ENCODE results near the gene VPS37B.

The VPS37B gene

DNA sequence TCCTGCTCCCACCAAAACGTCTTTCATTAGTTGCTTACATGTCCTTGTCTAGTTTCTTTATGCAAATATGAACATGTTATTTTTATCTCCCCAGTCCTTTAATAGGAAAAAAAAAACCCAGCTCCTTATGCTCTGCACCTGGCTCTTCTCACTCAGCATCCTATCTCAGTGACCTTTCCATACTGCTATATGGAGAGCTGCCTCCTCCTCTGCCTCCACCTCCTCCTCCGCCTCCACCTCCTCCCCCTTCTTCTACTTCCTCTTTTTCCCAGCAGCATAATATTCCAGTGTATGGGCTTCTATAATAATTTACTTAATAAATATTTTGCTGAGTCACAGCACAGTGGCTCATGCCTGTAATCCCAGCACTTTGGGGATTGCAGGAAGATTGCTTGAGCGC is 38.8 kb upstream of the VPS37B start:
- ATAC-seq = no peak
- TF ChIP-seq ZC3H10 (CRISPR knock-in tag; IDR thresholded peaks at IDR 0.05) = no peak
- TF ChIP-seq GLIS3 (CRISPR knock-in tag; IDR thresholded peaks at IDR 0.05) = no peak
- TF ChIP-seq OSR1 (CRISPR knock-in tag; IDR thresholded peaks at IDR 0.05) = no peak
- no peak for TF ChIP-seq TCF4 (CRISPR knock-in tag; IDR thresholded peaks at IDR 0.05; ENCODE audit: borderline replicate concordance)
- TF ChIP-seq, protein P1, sequence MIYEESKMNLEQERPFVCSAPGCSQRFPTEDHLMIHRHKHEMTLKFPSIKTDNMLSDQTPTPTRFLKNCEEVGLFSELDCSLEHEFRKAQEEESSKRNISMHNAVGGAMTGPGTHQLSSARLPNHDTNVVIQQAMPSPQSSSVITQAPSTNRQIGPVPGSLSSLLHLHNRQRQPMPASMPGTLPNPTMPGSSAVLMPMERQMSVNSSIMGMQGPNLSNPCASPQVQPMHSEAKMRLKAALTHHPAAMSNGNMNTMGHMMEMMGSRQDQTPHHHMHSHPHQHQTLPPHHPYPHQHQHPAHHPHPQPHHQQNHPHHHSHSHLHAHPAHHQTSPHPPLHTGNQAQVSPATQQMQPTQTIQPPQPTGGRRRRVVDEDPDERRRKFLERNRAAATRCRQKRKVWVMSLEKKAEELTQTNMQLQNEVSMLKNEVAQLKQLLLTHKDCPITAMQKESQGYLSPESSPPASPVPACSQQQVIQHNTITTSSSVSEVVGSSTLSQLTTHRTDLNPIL (CRISPR knock-in tag; IDR thresholded peaks at IDR 0.05; ENCODE audit: low read depth) = no peak
- TF ChIP-seq BACH2 (CRISPR knock-in tag; IDR thresholded peaks at IDR 0.05; ENCODE audit: borderline replicate concordance) = no peak
- TF ChIP-seq ZFP3 (CRISPR knock-in tag; IDR thresholded peaks at IDR 0.05) = no peak
- no peak for TF ChIP-seq ZFP30 (CRISPR knock-in tag; IDR thresholded peaks at IDR 0.05)
- TF ChIP-seq PPARA (CRISPR knock-in tag; IDR thresholded peaks at IDR 0.05; ENCODE audit: borderline replicate concordance) = no peak
- TF ChIP-seq TOX (CRISPR knock-in tag; IDR thresholded peaks at IDR 0.05; ENCODE audit: borderline replicate concordance) = no peak
- no peak for TF ChIP-seq RARB (CRISPR knock-in tag; IDR thresholded peaks at IDR 0.05)
- no peak for TF ChIP-seq SNAI2 (CRISPR knock-in tag; IDR thresholded peaks at IDR 0.05)
- TF ChIP-seq, protein P2, sequence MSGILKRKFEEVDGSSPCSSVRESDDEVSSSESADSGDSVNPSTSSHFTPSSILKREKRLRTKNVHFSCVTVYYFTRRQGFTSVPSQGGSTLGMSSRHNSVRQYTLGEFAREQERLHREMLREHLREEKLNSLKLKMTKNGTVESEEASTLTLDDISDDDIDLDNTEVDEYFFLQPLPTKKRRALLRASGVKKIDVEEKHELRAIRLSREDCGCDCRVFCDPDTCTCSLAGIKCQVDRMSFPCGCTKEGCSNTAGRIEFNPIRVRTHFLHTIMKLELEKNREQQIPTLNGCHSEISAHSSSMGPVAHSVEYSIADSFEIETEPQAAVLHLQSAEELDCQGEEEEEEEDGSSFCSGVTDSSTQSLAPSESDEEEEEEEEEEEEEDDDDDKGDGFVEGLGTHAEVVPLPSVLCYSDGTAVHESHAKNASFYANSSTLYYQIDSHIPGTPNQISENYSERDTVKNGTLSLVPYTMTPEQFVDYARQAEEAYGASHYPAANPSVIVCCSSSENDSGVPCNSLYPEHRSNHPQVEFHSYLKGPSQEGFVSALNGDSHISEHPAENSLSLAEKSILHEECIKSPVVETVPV (CRISPR knock-in tag; IDR thresholded peaks at IDR 0.05) = no peak
- no peak for TF ChIP-seq ARNTL (CRISPR knock-in tag; IDR thresholded peaks at IDR 0.05; ENCODE audit: borderline replicate concordance, low read depth)
- TF ChIP-seq ZNF8 (CRISPR knock-in tag; IDR thresholded peaks at IDR 0.05) = no peak
- no peak for TF ChIP-seq ESRRG (CRISPR knock-in tag; IDR thresholded peaks at IDR 0.05)
- TF ChIP-seq ISL1 (CRISPR knock-in tag; IDR thresholded peaks at IDR 0.05) = no peak
- TF ChIP-seq, protein P3, sequence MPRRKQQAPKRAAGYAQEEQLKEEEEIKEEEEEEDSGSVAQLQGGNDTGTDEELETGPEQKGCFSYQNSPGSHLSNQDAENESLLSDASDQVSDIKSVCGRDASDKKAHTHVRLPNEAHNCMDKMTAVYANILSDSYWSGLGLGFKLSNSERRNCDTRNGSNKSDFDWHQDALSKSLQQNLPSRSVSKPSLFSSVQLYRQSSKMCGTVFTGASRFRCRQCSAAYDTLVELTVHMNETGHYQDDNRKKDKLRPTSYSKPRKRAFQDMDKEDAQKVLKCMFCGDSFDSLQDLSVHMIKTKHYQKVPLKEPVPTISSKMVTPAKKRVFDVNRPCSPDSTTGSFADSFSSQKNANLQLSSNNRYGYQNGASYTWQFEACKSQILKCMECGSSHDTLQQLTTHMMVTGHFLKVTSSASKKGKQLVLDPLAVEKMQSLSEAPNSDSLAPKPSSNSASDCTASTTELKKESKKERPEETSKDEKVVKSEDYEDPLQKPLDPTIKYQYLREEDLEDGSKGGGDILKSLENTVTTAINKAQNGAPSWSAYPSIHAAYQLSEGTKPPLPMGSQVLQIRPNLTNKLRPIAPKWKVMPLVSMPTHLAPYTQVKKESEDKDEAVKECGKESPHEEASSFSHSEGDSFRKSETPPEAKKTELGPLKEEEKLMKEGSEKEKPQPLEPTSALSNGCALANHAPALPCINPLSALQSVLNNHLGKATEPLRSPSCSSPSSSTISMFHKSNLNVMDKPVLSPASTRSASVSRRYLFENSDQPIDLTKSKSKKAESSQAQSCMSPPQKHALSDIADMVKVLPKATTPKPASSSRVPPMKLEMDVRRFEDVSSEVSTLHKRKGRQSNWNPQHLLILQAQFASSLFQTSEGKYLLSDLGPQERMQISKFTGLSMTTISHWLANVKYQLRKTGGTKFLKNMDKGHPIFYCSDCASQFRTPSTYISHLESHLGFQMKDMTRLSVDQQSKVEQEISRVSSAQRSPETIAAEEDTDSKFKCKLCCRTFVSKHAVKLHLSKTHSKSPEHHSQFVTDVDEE (CRISPR knock-in tag; IDR thresholded peaks at IDR 0.05) = no peak
- no peak for TF ChIP-seq CSDC2 (CRISPR knock-in tag; IDR thresholded peaks at IDR 0.05)
- TF ChIP-seq, protein P4, sequence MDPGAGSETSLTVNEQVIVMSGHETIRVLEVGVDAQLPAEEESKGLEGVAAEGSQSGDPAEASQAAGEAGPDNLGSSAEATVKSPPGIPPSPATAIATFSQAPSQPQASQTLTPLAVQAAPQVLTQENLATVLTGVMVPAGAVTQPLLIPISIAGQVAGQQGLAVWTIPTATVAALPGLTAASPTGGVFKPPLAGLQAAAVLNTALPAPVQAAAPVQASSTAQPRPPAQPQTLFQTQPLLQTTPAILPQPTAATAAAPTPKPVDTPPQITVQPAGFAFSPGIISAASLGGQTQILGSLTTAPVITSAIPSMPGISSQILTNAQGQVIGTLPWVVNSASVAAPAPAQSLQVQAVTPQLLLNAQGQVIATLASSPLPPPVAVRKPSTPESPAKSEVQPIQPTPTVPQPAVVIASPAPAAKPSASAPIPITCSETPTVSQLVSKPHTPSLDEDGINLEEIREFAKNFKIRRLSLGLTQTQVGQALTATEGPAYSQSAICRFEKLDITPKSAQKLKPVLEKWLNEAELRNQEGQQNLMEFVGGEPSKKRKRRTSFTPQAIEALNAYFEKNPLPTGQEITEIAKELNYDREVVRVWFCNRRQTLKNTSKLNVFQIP (CRISPR knock-in tag; IDR thresholded peaks at IDR 0.05; ENCODE audit: borderline replicate concordance, low read depth) = no peak

DNA sequence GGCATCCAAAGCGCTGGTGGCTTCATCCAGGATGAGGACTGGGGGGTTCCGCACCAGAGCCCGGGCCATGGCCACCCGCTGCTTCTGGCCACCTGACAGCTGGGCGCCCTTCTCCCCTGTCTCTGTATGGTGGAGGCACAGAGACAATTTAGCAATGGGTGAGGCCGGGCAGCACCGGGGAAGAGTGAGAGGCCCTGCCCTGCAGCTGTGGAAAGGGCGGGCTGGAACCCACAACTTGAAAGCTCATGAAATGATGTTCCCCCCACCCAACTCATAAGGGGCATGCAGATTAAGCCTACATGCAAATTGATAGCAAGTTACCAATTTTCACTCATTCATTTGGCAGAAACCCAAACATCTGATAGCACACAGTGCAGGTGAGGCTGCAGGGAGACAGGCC is 36.3 kb upstream of the VPS37B start:
- ATAC-seq = no peak
- TF ChIP-seq ZNF70 (CRISPR knock-in tag; IDR thresholded peaks at IDR 0.05) (no peak), ZFP3 (CRISPR knock-in tag; IDR thresholded peaks at IDR 0.05) (no peak), GLIS3 (CRISPR knock-in tag; IDR thresholded peaks at IDR 0.05) (no peak), ZNF565 (CRISPR knock-in tag; conservative IDR thresholded peaks at IDR 0.05; ENCODE audit: low read depth) (no peak), ESRRG (CRISPR knock-in tag; IDR thresholded peaks at IDR 0.05) (no peak), PPARA (CRISPR knock-in tag; IDR thresholded peaks at IDR 0.05; ENCODE audit: borderline replicate concordance) (no peak), ZC3H10 (CRISPR knock-in tag; IDR thresholded peaks at IDR 0.05) (no peak), ARNTL (CRISPR knock-in tag; IDR thresholded peaks at IDR 0.05; ENCODE audit: borderline replicate concordance, low read depth) (no peak)
- TF ChIP-seq, protein P3 (CRISPR knock-in tag; IDR thresholded peaks at IDR 0.05) = no peak
- TF ChIP-seq, protein P5, sequence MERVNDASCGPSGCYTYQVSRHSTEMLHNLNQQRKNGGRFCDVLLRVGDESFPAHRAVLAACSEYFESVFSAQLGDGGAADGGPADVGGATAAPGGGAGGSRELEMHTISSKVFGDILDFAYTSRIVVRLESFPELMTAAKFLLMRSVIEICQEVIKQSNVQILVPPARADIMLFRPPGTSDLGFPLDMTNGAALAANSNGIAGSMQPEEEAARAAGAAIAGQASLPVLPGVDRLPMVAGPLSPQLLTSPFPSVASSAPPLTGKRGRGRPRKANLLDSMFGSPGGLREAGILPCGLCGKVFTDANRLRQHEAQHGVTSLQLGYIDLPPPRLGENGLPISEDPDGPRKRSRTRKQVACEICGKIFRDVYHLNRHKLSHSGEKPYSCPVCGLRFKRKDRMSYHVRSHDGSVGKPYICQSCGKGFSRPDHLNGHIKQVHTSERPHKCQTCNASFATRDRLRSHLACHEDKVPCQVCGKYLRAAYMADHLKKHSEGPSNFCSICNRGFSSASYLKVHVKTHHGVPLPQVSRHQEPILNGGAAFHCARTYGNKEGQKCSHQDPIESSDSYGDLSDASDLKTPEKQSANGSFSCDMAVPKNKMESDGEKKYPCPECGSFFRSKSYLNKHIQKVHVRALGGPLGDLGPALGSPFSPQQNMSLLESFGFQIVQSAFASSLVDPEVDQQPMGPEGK (CRISPR knock-in tag; IDR thresholded peaks at IDR 0.05; ENCODE audit: borderline replicate concordance) = no peak

All from SK-N-SH treated with all-trans-retinoic acid at 6 μM for 48 hours (cell line).